Stimulated activated CD8-positive, alpha-beta memory T cell treated with anti-CD3 and anti-CD28 coated beads, Interleukin-4, amount 100 ng/mL, for 4 hours (primary cell): ENCODE measurements around the gene MYLK4.
A peak's percentile ranks its signal among the peaks of the same experiment; 100 is the strongest.

ENCODE experiments used
- DNase-seq, 2 donors: peaks; one replicate each; pipeline ENCODE4 v3.0.0-alpha.2; 2020; ENCODE audit warnings: low read depth in 2 of 2, low spot score in 1 of 2

The MYLK4 gene

DNA sequence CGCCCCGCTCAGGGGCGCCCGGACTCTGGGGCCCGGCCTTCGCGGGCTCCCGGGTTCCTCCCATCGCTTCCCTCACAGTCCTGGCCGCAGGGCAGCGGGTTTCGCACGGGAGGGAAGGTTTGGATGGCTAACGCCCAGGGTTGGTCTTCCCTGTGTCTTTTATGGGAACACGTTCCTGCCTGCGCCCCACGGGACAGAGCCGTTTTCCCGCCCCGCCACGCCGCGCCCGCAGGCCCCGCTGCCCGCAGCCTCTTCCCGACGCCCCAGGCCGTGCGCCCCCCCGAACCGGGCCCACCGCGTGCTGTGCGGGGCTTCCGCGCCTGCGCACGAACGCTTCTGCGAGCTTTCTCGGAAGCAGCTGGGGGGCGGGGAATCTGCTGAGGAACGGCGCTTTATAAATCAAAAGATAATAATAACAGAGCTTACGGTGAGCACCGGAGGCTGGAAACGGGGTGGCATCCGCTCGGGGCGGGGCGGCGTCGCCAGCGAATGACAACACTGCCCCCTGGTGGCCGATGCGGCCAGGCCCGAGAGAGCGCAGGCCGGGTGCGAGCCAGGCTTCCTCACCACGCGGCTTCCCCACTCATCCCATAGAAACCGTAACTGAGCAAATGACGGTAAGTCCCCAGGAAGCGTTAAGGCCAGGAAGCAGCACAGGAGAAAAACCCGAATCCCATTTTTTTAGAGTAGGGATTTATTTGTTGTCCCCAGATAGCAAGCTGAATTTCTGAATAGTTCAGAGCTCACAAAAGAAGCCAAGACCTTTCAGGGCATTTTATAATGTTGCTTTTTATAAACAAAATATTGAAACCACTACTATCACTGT lies 116.4 kb downstream of the MYLK4 start:
- peak; percentile 59 to 66 for DNase-seq

DNA sequence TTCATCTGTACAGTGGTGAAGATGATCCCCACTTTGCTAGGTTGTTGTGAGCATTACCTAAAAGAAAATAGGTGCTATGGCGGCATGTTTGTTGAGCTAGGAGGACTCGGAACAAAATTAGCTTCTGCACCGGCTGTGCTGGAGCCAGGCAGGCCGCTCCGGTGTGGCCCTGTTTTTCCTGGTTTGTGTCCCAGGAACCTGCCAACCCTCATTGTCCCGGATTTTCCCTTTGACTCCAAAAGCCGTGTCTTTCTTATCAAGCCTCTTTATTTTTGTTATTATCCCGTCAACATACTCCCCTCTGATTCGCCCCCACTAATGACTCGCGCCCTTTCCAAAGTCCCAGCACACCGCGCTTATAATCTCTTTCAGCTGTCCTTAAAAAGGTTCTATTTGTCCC lies 117.0 kb downstream of the MYLK4 start:
- DNase-seq: no peak

DNA sequence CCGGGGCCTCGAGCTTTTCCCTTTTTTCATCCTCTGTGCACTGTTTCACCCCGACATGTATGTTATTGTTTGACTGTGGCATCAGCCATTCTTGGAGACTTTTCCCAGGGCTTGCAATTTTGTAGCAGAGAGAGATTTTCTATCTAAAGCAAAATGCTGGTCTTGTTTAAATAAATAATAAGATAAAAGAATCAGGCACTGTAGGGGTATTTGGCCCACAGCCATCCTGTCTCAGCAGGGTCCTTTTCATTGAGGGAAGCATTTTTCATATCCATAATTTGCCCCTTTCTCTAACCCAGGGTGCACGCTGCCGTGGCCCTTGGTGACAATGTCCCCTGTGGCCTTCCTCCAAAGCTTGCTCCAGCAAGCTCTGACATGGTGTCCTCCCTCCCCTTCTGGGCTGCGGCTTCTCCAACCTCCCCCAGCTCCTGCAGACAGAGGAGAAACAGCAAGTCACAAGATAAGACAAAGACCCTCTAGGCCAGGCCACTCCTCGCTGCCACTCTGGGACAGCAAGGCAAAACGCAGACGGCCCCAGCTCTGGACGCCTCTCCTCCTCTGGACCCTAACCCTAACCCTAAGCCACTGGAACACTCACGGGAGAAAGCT lies 117.6 kb downstream of the MYLK4 start:
- DNase-seq: no peak

DNA sequence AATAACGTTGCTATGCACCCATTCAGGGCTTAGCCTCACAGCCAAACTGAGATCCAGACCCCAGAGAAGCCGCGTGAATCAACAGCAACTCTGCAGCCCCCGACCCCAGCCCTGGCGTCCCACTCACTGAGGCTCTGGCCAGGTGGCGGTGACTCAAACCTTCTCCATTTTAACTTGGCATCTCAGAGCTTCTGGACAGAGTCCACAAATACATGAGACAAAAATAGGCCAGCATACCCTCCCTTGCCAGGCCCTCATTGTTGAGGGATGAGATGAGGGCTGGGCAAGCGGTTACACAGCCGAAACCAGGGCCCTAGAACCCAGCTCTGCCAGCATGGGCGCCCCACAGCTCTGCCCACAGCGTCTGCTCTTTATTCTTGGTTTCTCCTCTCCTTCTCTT lies 118.4 kb downstream of the MYLK4 start:
- DNase-seq: no peak

DNA sequence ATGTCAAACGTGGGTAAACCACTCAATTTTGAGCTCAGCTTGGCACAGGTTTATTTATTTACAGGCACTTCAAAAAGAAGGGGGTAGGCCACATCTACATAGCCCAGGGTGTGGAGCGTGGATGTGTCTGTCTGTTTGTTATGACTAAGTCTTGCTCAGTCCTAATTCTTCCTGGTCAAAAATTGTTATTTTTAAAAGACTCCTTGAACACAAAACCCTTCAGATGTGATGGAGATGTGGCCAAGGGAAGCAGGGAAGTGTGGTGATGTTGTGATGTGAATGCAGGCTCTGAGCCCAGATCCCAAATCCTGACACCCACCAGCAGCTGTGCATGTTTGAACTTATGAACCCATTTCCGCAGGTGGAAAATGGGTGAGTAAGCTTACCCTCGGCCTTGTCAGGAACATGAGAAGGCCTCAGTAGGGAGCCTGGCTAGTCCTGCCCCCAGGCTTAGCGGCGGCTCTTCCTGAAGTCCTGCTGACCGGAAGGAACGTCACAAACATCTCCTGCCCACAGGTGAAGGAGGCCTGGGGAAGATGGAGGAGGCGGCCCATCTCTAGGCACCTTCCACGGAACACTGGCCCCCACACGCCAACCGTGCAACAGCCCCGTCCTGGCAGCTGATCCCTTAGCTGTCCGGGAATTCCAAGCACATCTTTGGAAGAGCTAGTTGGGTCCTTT lies 119.7 kb downstream of the MYLK4 start:
- no peak for DNase-seq

DNA sequence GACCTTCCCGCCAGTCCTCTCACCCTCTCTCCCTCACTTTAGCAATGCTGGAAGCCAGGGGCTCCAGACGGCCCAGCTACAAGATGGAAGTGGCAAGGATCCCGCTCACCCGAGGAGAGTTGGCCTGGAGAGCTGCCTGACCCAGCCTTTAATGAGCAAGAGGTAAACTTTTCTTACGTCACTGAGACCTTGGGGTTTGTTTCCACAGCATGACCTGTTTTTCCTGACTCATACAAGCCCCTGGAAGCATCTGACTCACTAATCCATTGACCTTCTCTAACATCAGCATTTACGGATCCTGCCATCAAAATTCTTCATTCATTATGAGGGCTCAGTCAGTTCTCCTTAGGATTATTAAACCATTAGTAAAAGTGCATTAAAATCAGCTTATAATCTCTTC lies 120.4 kb downstream of the MYLK4 start:
- no peak for DNase-seq

DNA sequence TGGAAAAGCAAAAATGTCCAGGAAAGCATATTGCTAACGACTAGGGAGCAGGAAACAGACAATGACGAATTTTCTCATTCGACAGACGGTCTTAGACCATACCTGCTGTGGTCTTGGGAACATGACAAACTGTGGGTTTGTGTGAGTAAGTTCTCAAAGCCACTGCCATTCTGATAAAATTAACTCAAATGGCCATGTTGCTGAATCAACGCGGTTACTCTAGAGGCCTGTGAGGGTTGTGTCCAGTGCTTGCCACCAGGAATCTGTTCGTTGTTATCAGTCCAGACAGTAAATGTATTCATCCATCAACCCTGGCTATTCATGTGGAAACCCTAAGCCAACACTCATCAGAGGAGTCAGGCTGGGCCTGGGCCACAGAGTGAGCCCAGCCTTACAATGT lies 124.3 kb downstream of the MYLK4 start:
- no peak for DNase-seq

DNA sequence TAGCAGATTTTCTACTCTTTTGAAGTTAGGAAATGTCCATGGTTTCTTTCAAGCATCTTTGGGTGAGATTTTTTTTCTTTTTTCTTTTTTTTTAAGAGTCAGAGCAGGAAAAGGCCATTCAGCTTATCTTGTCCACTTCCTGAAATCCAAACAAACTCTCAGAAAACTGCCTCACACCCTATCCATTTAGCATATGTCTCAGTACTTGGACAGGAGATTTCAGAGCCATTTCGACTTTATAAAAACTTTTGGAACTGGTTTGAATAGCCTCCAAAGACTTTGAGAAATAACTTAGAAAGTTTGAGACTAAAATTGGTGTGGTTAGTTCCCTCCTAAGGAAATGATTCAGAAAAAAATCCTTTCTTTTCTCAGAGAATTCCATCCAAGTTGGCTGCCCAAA lies 125.1 kb downstream of the MYLK4 start:
- no peak for DNase-seq

DNA sequence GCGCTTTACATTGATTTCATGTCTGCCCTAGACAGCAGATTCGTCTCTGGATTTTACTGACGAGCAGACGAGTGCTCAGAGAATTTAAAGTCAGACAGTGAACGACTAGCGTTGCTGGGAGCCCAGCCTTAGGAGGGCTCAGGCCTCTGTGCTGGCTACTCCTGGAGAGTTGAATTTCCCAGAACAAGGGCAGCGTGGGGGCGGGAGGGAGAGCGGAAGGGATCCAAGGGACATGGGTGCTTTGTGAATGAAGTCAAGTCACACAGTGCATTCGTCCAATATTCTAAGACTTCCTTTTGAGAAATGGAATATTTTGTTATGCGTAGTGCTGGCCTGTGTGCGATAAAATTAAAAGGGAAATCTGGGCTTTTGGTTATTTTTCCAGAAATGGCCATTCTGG lies 126.5 kb downstream of the MYLK4 start:
- DNase-seq: no peak

DNA sequence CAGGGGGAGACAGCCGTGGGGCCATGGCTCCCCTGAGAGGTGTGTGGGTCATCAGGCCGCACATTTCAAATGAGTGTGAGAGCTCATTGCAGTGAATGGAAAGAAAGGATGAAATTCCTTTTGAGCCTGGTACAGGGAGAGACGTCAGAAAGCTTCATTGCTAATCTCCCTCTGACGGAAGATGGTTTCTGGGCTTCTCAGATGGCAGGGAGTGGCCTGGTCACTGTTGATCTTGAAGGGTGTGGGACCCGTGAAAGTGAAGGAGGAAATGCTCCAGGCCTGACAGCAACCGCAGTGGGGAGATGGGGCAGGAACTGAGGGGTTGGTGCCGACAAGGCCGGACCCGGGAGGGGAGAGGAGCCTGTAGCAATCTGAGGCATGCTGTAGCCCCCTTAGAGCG lies 127.4 kb downstream of the MYLK4 start:
- no peak for DNase-seq

DNA sequence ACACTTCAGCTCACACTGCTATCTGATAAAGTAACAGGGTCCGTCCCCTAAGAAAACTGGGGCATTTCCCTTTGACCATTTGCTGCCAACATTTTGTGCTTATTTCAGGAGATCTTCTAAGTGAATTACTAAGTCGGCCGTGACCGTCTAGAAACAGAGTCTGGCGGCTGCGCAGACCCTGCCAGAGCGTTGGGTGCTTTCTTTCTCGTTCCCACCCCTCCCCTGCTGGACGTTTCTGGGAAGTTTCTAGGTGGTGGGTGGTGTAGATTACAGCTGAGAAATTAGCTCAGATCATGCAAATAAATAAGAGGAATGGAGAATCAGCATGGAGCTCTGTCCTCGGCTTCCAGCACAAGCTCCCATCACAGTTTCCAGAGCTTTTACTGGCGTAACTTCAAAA lies 128.1 kb downstream of the MYLK4 start:
- no peak for DNase-seq

DNA sequence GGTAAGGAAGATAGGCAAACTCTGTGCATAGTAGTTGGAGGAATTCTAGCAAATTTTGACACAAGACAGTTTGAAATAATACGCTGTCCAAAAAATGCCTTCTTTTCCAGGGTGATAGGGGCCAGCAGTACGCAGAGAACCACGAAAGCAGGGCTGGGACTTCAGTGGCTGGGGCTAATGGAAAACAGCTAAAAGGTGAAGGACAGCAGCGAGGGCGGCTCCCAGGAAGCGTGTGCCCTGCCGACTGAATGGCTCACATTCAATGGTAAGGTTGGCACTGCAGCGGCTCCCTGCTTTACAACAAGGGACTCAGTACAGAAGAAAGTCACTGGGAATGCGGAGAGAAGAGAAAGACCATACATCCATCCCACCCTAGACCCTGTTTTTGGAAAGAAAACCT lies 131.1 kb downstream of the MYLK4 start:
- DNase-seq: no peak

DNA sequence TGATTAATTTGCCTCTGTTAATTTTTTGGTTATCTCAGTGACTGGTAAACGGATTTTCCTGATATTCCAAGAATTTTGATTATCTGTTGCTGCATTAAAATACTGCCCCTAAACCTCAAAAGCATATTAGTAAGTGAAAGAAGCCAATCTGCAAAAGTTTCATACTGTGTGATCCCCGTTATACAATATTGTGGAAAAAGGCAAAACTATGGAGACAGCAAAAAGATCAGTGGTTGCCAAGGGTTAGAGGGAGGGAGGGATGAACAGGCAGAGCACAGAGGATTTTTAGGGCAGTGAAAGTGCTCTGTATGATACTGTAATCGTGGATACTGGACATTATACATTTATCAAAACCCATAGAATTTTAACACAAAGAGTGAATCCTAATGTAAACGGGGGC lies 133.0 kb downstream of the MYLK4 start:
- DNase-seq: no peak

DNA sequence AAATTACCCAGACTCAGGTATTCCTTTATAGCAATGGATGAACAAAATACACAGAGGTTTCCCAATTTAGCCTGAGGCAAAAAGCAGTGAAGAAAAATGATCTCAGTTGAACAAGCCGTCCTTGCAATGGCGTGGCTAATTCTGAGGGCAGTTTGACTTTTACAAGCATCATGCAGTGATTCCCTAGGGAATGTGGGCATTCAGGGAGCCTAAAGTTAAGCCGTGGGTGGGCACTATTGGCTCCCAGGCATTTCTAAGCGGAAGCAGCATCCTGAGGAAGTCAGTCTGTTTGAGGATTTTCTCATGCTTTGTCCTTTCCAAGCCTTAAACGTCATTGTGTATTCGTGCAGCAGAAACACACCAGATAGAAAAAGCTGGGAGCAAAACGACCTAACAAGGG lies 133.9 kb downstream of the MYLK4 start:
- DNase-seq: no peak

DNA sequence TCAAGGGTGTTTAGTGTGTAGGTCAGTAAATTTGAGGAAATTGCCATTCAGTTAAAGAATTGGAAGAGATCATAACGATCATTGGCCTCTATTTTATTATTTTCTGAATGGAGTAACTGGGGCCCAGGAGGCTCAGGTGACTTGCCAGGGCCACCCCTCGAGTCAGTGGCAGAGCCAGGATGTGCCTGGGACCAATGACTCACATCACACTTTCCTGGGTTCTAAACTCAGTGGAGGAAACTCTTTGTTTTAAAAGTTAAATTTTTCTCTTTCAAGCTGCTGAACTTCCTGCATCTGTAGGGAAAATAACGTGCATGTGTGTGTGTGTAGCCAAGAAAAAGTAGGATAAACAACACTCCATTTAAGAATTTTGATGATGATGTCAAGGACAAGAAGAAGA lies 135.5 kb downstream of the MYLK4 start:
- DNase-seq: no peak

DNA sequence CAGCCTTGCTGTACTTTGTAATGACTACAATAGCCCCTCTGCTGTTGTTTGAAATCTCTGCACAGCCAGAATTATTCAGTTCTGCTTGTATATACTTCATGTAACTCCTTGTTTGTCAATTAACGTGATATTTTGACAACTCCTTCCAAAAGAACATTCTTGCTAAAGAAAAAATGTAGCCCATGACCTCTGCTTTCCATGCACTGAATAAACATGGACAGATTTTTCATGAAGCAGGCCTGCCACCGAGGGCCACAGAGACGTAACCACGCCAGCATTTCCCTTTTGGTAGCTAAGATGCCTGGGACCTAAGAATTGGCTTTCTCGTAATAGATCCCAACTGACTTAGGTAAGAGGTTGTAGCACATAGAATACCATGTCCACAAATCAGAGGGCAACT lies 135.9 kb downstream of the MYLK4 start:
- DNase-seq: no peak

DNA sequence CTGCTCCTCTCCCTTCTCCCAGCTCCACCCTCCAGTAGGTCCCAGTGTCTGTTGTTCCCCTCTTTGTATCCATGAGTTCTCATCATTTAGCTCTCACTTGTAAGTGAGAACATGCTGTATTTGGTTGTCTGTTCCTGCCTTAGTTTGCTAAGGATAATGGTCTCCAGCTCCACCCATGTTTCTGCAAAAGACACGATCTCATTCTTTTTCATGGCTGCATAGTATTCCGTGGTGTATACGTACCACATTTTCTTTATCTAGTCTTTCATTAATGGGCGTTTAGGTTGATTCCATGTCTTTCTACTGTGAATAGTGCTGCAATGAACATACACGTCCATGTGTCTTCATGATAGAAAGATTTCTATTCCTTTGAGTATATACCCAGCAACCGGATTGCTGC lies 136.6 kb downstream of the MYLK4 start:
- no peak for DNase-seq
